Measurements from ENCODE around the gene RNF212.

- TF ChIP-seq CTCF (IDR thresholded peaks at IDR 0.05), result no peak
- no peak for TF ChIP-seq POLR2A (IDR thresholded peaks at IDR 0.05)
These were observed 42.7 kb upstream of the RNF212 start for GRCh38 chr4:1156069-1156468.
